RWPE2 (cell line): Measurements from ENCODE around the gene POLR2C.

Experiments
- ATAC-seq: fragments of 200-7000 bp; cut with Tn5 transposase; 3 replicates; pipeline ENCODE4 v1.9.1; 2021; ENCODE audit warnings: low read depth
- DNase-seq: peaks from one replicate; pipeline ENCODE4 v3.0.0-alpha.2; 2020; ENCODE audit warnings: low spot score
- H3K27ac ChIP-seq: fragments of 450-650 bp; 2 replicates; pipeline ENCODE4 v1.5.1; 2017; ENCODE audit warnings: mild to moderate bottlenecking; ENCODE audit not compliant: poor library complexity, severe bottlenecking
- H3K27me3 ChIP-seq: fragments of 250-450 bp; sonication (Bioruptor Pico); 2 replicates; pipeline ENCODE4 v1.5.1; 2021; ENCODE audit warnings: mild to moderate bottlenecking, moderate library complexity; ENCODE audit not compliant: insufficient read depth, poor library complexity, severe bottlenecking
- H3K36me3 ChIP-seq: fragments of 250-450 bp; sonication (Bioruptor Pico); 2 replicates; pipeline ENCODE4 v1.5.1; 2020; ENCODE audit warnings: low read depth, mild to moderate bottlenecking, moderate library complexity
- H3K4me1 ChIP-seq: fragments of 250-450 bp; sonication (Bioruptor Pico); 2 replicates; pipeline ENCODE4 v1.5.1; 2021; ENCODE audit warnings: mild to moderate bottlenecking, moderate library complexity; ENCODE audit not compliant: insufficient read depth, poor library complexity, severe bottlenecking
- H3K4me3 ChIP-seq: fragments of 250-450 bp; sonication (Bioruptor Pico); 2 replicates; pipeline ENCODE4 v1.5.1; 2021; ENCODE audit warnings: mild to moderate bottlenecking, moderate library complexity; ENCODE audit not compliant: severe bottlenecking
- H3K9me3 ChIP-seq: fragments of 250-450 bp; sonication (Bioruptor Pico); 2 replicates; pipeline ENCODE4 v1.5.1; 2021; ENCODE audit warnings: mild to moderate bottlenecking, moderate library complexity; ENCODE audit not compliant: severe bottlenecking
- TF ChIP-seq, protein P1 (sequence below): fragments of 450-650 bp; IDR thresholded peaks from one replicate; pipeline ENCODE4 v1.5.1; 2017; ENCODE audit warnings: mild to moderate bottlenecking, moderate library complexity; ENCODE audit not compliant: poor library complexity, severe bottlenecking

Gene POLR2C

DNA sequence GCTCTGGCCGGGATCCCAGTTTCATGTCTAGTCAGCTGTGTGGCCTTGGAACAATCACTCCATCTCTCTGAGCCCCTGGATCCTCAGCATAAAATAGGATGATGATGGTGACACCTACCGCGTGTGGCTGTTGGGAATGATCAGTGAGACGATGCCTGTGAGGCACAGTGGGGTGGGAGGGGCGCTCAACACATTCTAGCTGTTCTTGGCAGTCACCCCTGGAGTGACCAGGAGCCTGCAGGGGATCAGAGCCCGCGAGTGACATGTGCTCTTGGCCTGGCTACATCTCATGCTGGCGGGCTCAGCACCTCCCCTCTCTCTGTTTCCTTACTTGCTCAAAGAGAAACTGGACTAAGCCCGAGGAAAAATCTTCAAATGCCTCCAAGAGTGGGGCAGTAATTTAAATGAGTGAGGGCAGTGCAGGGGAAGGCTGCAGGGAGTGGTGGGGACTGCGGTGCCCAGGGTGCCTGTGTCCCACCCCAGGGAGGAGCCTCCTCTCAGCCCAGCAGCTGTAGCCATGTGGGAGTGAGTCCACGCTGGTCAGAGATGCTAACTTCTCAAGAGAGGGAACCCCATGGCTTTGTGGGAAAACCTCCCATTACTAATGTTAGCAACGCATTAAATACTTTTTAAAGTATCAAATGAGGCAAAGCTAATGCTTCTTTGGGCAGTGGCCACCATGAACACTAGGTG lies 46.9 kb downstream of the POLR2C start:
- Histone ChIP-seq H3K4me1 (no peaks in the 10 kb centered on the region), H3K4me3 (no peak overlapping the region), H3K27me3 (no peaks in the 10 kb centered on the region), H3K27ac (no peak overlapping the region), H3K36me3 (no peaks in the 10 kb centered on the region), H3K9me3 (no peaks in the 10 kb centered on the region)
- DNase-seq (no peak), ATAC-seq (no peak)
- TF ChIP-seq, protein P1, sequence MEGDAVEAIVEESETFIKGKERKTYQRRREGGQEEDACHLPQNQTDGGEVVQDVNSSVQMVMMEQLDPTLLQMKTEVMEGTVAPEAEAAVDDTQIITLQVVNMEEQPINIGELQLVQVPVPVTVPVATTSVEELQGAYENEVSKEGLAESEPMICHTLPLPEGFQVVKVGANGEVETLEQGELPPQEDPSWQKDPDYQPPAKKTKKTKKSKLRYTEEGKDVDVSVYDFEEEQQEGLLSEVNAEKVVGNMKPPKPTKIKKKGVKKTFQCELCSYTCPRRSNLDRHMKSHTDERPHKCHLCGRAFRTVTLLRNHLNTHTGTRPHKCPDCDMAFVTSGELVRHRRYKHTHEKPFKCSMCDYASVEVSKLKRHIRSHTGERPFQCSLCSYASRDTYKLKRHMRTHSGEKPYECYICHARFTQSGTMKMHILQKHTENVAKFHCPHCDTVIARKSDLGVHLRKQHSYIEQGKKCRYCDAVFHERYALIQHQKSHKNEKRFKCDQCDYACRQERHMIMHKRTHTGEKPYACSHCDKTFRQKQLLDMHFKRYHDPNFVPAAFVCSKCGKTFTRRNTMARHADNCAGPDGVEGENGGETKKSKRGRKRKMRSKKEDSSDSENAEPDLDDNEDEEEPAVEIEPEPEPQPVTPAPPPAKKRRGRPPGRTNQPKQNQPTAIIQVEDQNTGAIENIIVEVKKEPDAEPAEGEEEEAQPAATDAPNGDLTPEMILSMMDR = no peak

DNA sequence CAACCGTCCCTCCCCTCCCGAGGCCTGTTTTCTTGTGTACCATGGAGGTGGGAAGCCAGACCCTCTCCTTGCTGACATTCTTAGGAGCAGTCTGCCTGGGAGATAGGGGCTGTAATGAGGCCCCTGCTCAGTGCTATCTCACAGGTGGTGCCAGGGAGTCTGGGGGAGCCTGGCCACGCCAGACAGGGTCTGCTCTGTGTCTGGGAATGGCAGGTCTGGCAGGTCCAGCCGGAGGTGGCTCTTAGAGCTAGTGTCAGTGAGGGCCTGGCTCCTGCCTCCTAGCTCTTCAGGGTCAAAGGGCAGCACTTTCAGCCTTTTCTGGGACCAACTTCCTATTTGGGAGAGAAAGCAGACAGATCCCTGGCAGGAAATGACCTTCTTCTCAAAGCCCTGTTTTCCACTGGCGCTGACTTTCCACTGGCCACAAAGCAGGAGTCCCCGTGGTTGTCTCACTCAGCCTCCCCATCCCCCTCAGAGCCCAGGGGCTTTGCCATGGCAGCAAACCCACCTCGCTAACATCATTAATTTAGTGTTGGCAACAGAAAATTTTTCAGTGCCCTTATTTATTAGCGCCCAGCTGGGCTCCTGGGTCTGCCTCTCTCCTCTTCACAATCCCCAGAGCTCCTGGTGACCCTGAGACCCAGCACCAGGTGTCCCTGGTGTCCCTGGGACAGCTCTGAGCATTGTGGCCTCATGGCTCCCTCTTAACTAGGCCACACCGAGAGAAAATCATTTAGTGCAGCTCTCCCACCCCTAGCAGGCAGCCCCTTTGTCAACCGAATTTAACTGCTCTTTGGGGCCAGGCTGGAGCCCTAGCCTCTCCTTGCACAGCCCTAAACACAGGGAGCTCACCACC lies 47.8 kb downstream of the POLR2C start:
- ATAC-seq (no peak), DNase-seq (no peak)
- TF ChIP-seq, protein P1 = no peak
- Histone ChIP-seq H3K27ac (no peak overlapping the region), H3K36me3 (no peaks in the 10 kb centered on the region), H3K4me3 (no peak overlapping the region), H3K9me3 (no peaks in the 10 kb centered on the region), H3K4me1 (no peaks in the 10 kb centered on the region), H3K27me3 (no peaks in the 10 kb centered on the region)

DNA sequence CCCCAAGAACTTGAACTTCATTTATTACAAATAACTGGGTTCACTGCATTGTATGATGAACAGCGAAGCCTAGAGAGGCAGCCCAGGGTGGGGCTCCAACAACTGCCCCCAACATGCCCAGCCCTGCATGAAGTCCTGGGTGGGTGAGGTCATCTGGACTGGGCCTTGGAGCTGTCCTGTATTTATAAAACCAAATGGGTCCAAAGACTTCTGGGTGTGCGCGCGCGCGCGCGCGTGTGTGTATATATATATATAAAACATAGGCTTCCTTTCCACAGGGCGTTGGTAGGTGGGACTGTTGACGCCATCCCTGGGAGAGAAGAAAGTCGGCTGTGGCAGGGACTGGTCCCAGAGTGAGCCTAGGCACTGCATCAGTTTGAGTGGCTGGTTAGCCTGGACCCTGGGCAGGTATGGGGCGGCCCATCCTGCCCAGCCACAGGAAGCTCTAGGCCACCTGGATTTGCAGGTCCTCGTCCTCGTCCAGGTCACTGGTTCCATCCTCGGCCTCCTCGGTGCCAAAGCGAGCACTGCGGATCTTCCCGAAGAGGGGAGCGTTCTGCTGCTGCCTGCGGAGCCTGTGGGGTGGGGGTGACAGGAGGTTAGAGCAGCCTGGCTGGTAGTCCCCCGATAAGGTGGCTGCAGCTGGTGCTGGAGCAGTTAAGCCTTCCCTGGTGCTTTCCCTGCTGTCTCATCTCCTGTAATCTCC lies 50.0 kb downstream of the POLR2C start:
- Histone ChIP-seq H3K9me3 (no peaks in the 10 kb centered on the region), H3K4me3 (no peak overlapping the region), H3K27ac (no peak overlapping the region), H3K36me3 (no peaks in the 10 kb centered on the region), H3K4me1 (no peaks in the 10 kb centered on the region), H3K27me3 (no peaks in the 10 kb centered on the region)
- TF ChIP-seq, protein P1 = no peak
- ATAC-seq (no peak), DNase-seq (no peak)

DNA sequence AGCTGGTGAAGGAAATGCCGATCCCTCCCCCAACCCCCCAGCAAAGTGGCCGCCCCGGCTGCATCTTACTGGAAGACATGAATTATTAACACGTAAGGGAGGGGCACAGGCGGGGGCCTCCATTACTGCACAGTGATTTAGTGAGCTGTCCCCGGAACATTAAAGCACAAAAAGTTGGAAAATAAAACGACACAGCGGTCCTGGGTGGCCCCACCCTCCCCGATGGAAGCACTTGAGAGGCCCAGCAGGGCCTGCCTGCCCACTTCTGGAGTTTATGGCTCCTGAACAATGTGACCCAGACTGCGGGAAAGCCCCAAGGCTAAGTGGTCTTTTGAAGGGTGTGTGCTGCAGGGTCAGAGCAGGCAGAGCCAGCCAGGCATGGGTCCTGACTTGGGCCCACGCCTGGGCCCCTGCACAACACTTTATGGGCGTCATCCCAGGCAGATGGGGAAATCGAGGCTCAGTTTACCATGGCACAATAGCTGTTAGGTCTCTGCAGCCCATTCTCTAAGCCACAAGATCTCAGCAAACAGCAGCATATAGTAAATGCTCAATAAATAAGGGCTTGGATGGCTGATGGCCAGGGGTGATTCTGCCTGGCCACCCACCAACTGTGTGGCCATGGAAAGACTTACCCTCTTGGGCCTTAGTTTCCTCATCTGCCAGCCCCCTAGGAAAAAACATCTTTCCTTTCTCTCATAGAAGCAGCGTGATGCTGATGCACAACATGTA lies 51.1 kb downstream of the POLR2C start:
- H3K27ac ChIP-seq = no peak overlapping the region
- no peaks in the 10 kb centered on the region for H3K27me3 ChIP-seq
- TF ChIP-seq, protein P1 = no peak
- H3K4me1 ChIP-seq = no peaks in the 10 kb centered on the region
- H3K36me3 ChIP-seq = no peaks in the 10 kb centered on the region
- no peak for ATAC-seq
- H3K9me3 ChIP-seq = no peaks in the 10 kb centered on the region
- no peak overlapping the region for H3K4me3 ChIP-seq
- DNase-seq = no peak
